ENCODE measurements around the gene GAS2L2.

GAS2L2 gene

DNA sequence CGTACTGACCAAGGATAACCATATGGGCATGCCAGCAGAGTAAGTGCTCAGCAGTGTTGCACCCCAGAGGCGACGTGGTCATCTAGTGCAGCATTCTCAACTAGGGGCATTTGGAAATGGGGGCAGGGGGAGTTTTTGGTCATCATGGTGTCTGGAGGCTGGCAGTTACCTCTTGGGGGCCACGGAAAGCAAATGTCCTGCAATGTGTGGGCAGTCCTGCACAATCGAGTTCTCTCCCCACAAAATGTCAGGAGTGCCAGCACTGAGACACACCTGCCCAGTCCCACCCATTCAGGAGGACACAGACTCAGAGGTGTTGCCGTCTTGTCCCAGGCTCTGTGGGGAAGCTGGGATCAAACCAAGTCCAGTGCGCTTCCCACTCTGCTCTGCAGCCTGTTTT, 18.6 kb downstream of the GAS2L2 start:
- peaks cover 10% of the 10 kb centered on the region for H3K36me3 ChIP-seq (ENCODE audit: control insufficient read depth, insufficient read depth, low read length)
- H3K27ac ChIP-seq (ENCODE audit: low read depth, low read length, severe bottlenecking): no peak overlapping the region
- 94 to 100% methylated on average over 2 to 5 of the region's 7 CpGs for WGBS, 2 experiments (ENCODE audit: insufficient coverage in 2 of 2)
- H3K9me3 ChIP-seq (ENCODE audit: control insufficient read depth, low read length): no peaks in the 10 kb centered on the region
- no peak overlapping the region for H3K4me3 ChIP-seq (ENCODE audit: extremely low read depth, insufficient read depth, low read length, poor library complexity, severe bottlenecking)
- H3K4me1 ChIP-seq (ENCODE audit: control insufficient read depth, insufficient read depth, low read length, poor library complexity, severe bottlenecking): peaks cover 8% of the 10 kb centered on the region

GRCh38 chr17:35733366-35733765, 19.7 kb downstream of the GAS2L2 start:
- peaks cover 12% of the 10 kb centered on the region for H3K4me1 ChIP-seq (ENCODE audit: control insufficient read depth, insufficient read depth, low read length, poor library complexity, severe bottlenecking)
- H3K4me3 ChIP-seq (ENCODE audit: extremely low read depth, insufficient read depth, low read length, poor library complexity, severe bottlenecking): no peak overlapping the region
- no peaks in the 10 kb centered on the region for H3K9me3 ChIP-seq (ENCODE audit: control insufficient read depth, low read length)
- H3K36me3 ChIP-seq (ENCODE audit: control insufficient read depth, insufficient read depth, low read length): peaks cover 10% of the 10 kb centered on the region
- H3K27ac ChIP-seq (ENCODE audit: low read depth, low read length, severe bottlenecking): no peak overlapping the region
- 88 to 96% methylated on average over 5 to 6 of the region's 6 CpGs for WGBS, 2 experiments (ENCODE audit: insufficient coverage in 2 of 2)

- WGBS, 2 experiments (ENCODE audit: insufficient coverage in 2 of 2): 71% methylated on average over 1 of the region's 1 CpG; no CpG with 5 or more reads in 1 of the 2 experiments
- H3K36me3 ChIP-seq (ENCODE audit: control insufficient read depth, insufficient read depth, low read length): peaks cover 12% of the 10 kb centered on the region
- H3K4me1 ChIP-seq (ENCODE audit: control insufficient read depth, insufficient read depth, low read length, poor library complexity, severe bottlenecking): peaks cover 12% of the 10 kb centered on the region
- H3K27ac ChIP-seq (ENCODE audit: low read depth, low read length, severe bottlenecking): no peak overlapping the region
- peak overlapping the region; percentile 62 for H3K4me3 ChIP-seq (ENCODE audit: extremely low read depth, insufficient read depth, low read length, poor library complexity, severe bottlenecking)
- H3K9me3 ChIP-seq (ENCODE audit: control insufficient read depth, low read length): no peaks in the 10 kb centered on the region
Measured at GRCh38 chr17:35732806-35733136, 20.3 kb downstream of the GAS2L2 start.

DNA sequence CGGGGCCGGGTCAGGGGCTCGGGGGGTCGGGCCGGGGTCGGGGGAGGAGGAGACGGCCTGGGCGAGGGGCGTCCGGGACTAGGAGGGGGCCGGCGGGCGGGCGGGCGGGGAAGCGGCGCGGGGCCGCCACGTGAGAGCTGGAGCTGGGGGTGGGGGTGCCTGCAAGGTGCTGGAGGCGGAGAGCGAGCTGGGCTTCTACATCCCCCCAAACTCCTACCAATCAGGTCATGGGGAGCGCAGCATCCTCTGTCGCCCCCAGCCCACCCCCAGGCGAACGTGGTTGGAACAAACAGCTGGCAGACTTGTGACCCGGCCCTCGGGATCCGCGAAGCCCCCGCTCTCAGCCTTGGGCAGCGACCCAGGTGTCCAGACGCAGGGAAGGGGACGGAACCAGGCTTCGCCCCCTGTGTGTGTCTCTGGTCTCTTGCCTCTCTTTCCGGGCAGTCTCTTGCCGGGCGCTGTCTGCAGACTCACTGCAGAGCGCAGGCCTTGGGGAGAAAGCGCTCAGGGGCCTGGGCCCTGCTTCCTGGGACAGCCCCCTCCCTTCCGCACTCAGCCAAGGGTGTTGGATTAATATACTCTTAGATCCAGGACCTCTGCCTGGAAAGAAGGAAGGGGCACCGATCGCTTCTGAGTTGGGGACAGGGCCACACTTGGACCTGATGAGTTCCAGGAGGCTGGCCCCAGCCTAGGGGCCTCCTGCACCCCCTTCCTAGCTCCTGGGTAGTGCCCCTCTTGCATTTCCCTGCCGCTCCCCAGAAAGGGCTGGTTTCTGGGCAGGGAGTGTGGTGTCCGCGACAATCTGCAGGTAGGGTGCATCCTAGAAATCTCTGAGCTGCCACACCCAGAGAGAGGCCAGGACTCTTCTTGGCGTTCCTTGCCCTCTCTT, 20.9 kb downstream of the GAS2L2 start:
- WGBS, 2 experiments (ENCODE audit: insufficient coverage in 2 of 2): 1 to 12% methylated on average over 16 to 21 of the region's 47 CpGs
- Histone ChIP-seq H3K4me3 (ENCODE audit: extremely low read depth, insufficient read depth, low read length, poor library complexity, severe bottlenecking) (peak overlapping the region; percentile 62), H3K27ac (ENCODE audit: low read depth, low read length, severe bottlenecking) (no peak overlapping the region), H3K9me3 (ENCODE audit: control insufficient read depth, low read length) (no peaks in the 10 kb centered on the region), H3K4me1 (ENCODE audit: control insufficient read depth, insufficient read depth, low read length, poor library complexity, severe bottlenecking) (peaks cover 12% of the 10 kb centered on the region), H3K36me3 (ENCODE audit: control insufficient read depth, insufficient read depth, low read length) (peaks cover 17% of the 10 kb centered on the region)

DNA sequence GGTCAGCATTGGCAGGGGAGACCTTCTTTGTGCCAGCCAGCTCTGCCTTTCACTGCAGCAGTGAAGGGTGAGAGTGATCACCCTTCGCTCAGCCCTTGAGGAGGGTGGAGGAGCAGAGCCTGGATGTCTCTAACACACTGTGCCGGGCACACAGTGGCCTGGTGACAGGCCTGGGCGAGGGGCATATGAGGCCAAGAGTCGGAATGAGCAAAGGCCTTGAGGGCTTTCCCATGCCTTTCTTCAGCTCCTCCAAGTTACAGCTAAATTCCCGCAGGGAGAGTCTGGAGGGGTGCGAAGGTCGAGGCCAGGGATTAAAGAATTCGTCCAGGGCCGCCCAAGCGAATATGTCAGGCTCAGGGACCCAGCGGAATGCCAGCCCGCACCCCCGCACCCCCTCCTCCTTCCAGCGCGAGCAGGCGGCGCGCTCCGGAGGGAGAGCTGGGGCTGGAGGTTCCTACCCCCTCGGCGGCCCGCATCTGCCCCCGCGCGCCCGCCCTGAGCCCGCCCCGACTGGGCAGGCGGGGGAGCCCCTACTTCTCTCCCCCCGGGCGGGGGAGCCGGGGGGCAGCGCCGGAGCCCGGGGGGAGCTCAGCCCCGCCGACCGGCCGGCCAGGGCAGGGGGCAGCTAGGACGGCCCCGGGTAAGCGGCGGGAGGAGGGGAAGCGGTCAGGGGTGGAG, 21.7 kb downstream of the GAS2L2 start, which contains the start of gene RASL10B:
TSS of gene RASL10B (plus strand) at position 401 of the 678 bp plus-strand sequence. CDS start 3,546 bp downstream, outside the sequence.
- Histone ChIP-seq H3K9me3 (ENCODE audit: control insufficient read depth, low read length) (no peaks in the 10 kb centered on the region), H3K36me3 (ENCODE audit: control insufficient read depth, insufficient read depth, low read length) (peaks cover 23% of the 10 kb centered on the region), H3K4me3 (ENCODE audit: extremely low read depth, insufficient read depth, low read length, poor library complexity, severe bottlenecking) (peak within 1 kb of the TSS; percentile 62), H3K27ac (ENCODE audit: low read depth, low read length, severe bottlenecking) (peak within 1 kb of the TSS; percentile 49), H3K4me1 (ENCODE audit: control insufficient read depth, insufficient read depth, low read length, poor library complexity, severe bottlenecking) (peaks cover 15% of the 10 kb centered on the region)
- WGBS, 2 experiments (ENCODE audit: insufficient coverage in 2 of 2): 4 to 6% methylated on average over 19 to 20 of the region's 44 CpGs

DNA sequence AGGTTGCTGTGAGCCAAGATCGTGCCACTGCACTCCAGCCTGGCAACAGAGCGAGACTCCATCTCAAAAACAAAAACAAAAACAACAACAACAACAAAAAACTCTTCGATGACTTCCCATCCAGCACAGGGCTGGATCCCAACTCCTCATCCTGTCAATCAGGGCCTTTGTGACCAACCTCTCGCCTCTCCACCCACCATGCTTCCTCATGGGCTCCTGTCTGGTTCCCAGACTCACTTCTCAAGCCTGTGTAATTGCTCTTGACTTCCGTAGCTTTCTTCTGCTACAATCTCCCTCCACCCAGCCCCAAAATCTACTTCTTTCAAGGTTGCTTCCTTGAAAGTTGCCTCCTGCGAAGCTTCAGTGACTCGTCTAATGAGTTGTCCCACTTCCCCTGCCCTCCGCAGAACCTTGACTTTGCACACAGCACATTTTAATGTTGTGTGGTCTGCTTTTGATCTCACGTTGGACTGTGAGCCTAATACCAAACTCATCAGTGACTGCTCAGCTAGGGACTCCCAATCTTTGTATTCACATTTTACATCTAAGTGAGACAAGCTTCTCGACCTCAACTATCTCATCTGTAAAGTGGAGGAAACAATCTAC, 22.5 kb downstream of the GAS2L2 start:
- 65 to 73% methylated on average over 3 to 6 of the region's 10 CpGs for WGBS, 2 experiments (ENCODE audit: insufficient coverage in 2 of 2)
- H3K4me3 ChIP-seq (ENCODE audit: extremely low read depth, insufficient read depth, low read length, poor library complexity, severe bottlenecking): no peak overlapping the region

DNA sequence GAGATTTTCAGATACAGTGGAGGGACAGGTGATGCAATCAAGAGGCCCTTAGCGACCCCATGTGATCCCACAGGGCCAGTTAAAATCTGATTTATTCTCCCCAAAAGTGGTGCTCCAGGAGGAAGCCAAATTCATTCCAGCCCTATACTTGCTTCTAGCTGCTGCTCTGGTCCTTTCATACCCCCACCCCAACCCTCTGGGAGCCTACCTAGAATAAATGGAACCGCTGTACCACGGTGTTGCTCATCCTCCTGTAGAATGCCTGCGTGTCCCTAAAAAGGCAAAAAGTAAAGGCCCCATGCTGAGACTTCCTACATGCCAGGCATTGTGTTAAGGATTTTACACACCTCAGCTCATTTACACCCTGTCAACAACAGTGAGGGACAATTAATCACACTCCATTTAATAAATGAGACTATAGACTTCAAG, 23.6 kb downstream of the GAS2L2 start:
- Histone ChIP-seq H3K27ac (ENCODE audit: low read depth, low read length, severe bottlenecking) (no peak overlapping the region), H3K36me3 (ENCODE audit: control insufficient read depth, insufficient read depth, low read length) (peaks cover 36% of the 10 kb centered on the region)
- WGBS, 2 experiments (ENCODE audit: insufficient coverage in 2 of 2): 20 to 30% methylated on average over 2 to 4 of the region's 4 CpGs

More for the DNA sequence above, 22.5 kb downstream of the GAS2L2 start:
- peaks cover 28% of the 10 kb centered on the region for H3K36me3 ChIP-seq (ENCODE audit: control insufficient read depth, insufficient read depth, low read length)
- no peaks in the 10 kb centered on the region for H3K9me3 ChIP-seq (ENCODE audit: control insufficient read depth, low read length)
- H3K27ac ChIP-seq (ENCODE audit: low read depth, low read length, severe bottlenecking): peak overlapping the region; percentile 49
- H3K4me1 ChIP-seq (ENCODE audit: control insufficient read depth, insufficient read depth, low read length, poor library complexity, severe bottlenecking): peaks cover 24% of the 10 kb centered on the region

GRCh38 chr17:35728551-35728950, 24.5 kb downstream of the GAS2L2 start:
- WGBS, 2 experiments (ENCODE audit: insufficient coverage in 2 of 2): 85 to 94% methylated on average over 2 to 3 of the region's 3 CpGs
- Histone ChIP-seq H3K4me1 (ENCODE audit: control insufficient read depth, insufficient read depth, low read length, poor library complexity, severe bottlenecking) (peaks cover 32% of the 10 kb centered on the region), H3K4me3 (ENCODE audit: extremely low read depth, insufficient read depth, low read length, poor library complexity, severe bottlenecking) (no peak overlapping the region), H3K27ac (ENCODE audit: low read depth, low read length, severe bottlenecking) (no peak overlapping the region), H3K36me3 (ENCODE audit: control insufficient read depth, insufficient read depth, low read length) (peaks cover 38% of the 10 kb centered on the region), H3K9me3 (ENCODE audit: control insufficient read depth, low read length) (no peaks in the 10 kb centered on the region)

More for the DNA sequence above, 23.6 kb downstream of the GAS2L2 start:
- Histone ChIP-seq H3K4me1 (ENCODE audit: control insufficient read depth, insufficient read depth, low read length, poor library complexity, severe bottlenecking) (peaks cover 32% of the 10 kb centered on the region), H3K9me3 (ENCODE audit: control insufficient read depth, low read length) (no peaks in the 10 kb centered on the region), H3K4me3 (ENCODE audit: extremely low read depth, insufficient read depth, low read length, poor library complexity, severe bottlenecking) (no peak overlapping the region)

DNA sequence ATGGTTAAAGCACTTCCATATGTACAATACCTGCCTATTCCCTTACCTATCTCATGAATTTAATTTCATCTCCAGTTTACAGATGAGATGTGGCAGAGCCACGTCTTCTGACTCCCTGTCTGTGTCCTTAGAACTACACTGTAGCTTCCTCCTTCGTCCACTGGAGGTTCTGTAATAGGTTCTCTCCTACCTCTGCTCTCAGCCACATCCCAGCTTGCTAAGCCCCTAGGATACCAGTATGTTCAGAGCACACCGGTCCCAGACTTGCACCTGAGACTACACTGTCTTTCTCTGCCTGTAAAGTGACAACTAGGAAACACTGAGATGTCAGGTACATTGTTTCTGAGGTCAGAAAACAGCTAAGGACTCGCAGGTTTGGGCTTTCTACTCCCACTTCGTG, 25.4 kb downstream of the GAS2L2 start:
- Histone ChIP-seq H3K4me3 (ENCODE audit: extremely low read depth, insufficient read depth, low read length, poor library complexity, severe bottlenecking) (no peak overlapping the region), H3K27ac (ENCODE audit: low read depth, low read length, severe bottlenecking) (no peak overlapping the region), H3K4me1 (ENCODE audit: control insufficient read depth, insufficient read depth, low read length, poor library complexity, severe bottlenecking) (peaks cover 32% of the 10 kb centered on the region), H3K9me3 (ENCODE audit: control insufficient read depth, low read length) (no peaks in the 10 kb centered on the region), H3K36me3 (ENCODE audit: control insufficient read depth, insufficient read depth, low read length) (peaks cover 46% of the 10 kb centered on the region)
- WGBS, 2 experiments (ENCODE audit: insufficient coverage in 2 of 2): 90 to 97% methylated on average over 4 to 5 of the region's 5 CpGs

GRCh38 chr17:35726953-35727460, 26.0 kb downstream of the GAS2L2 start:
- H3K4me3 ChIP-seq (ENCODE audit: extremely low read depth, insufficient read depth, low read length, poor library complexity, severe bottlenecking): no peak overlapping the region
- peaks cover 47% of the 10 kb centered on the region for H3K36me3 ChIP-seq (ENCODE audit: control insufficient read depth, insufficient read depth, low read length)
- WGBS, 2 experiments (ENCODE audit: insufficient coverage in 2 of 2): 72 to 92% methylated on average over 4 to 5 of the region's 5 CpGs
- H3K27ac ChIP-seq (ENCODE audit: low read depth, low read length, severe bottlenecking): peak overlapping the region; percentile 86
- no peaks in the 10 kb centered on the region for H3K9me3 ChIP-seq (ENCODE audit: control insufficient read depth, low read length)
- peaks cover 32% of the 10 kb centered on the region for H3K4me1 ChIP-seq (ENCODE audit: control insufficient read depth, insufficient read depth, low read length, poor library complexity, severe bottlenecking)
